Endothelial cell of umbilical vein (primary cell): ENCODE results near the gene LMLN. TPM values are rescaled to one million over a fixed set of nuclear protein-coding genes. Genes with fewer than 3 reads are reported as not detected.

Experiments
- BruUV-seq: library from RNA; stranded (reverse); fragments of 400-500 nt; replicated peaks from 2 replicates; lab custom pipeline; 2021; lab: Mats Ljungman, UMichigan
- CTCF ChIA-PET: fragments of 300-600, 350-600 bp; sonication (Branson Sonifier 250); formaldehyde crosslinking; loops from one replicate; lab custom pipeline; 2021; ENCODE audit warnings: antibody characterized with exemption, inconsistent platforms; lab: Charles Lee
- POLR2A ChIA-PET: fragments of 300-600, 350-600 bp; sonication (Branson Sonifier 250); formaldehyde crosslinking; loops from one replicate; lab custom pipeline; 2021; ENCODE audit warnings: antibody characterized with exemption, inconsistent platforms; lab: Charles Lee
- DNase-seq: peaks from one replicate; pipeline ENCODE4 v3.0.0-alpha.2; 2011; ENCODE audit warnings: low read depth, low spot score
- FAIRE-seq: peaks from 2 replicates; lab custom pipeline; 2011; peaks lifted over from hg19 to GRCh38; lab: Jason Lieb, UNC
- H2AFZ ChIP-seq: 2 replicates; pipeline ENCODE4 v1.6.0; 2012; ENCODE audit warnings: low read depth, low read length, control low read depth, inconsistent platforms
- H3K27ac ChIP-seq: 2 replicates; pipeline ENCODE4 v1.5.1; 2011; ENCODE audit warnings: low read depth, mild to moderate bottlenecking, control low read depth, low read length, moderate library complexity; ENCODE audit not compliant: insufficient read depth
- H3K27me3 ChIP-seq, 2 experiments: 2 replicates each; pipeline versions ENCODE4 v1.6.0 to v1.6.1; 2011; ENCODE audit warnings: low read length in 2 of 2, mixed read lengths in 1 of 2; ENCODE audit not compliant: control insufficient read depth in 2 of 2, insufficient read depth in 2 of 2
- H3K36me3 ChIP-seq, 2 experiments: 2 replicates in 1 of 2; 3 replicates in 1 of 2; pipeline ENCODE4 v1.5.1; 2011; ENCODE audit warnings: low read length in 2 of 2, mild to moderate bottlenecking in 1 of 2, moderate library complexity in 1 of 2; ENCODE audit not compliant: control insufficient read depth in 2 of 2, insufficient read depth in 2 of 2; ENCODE audit errors: extremely low read depth in 1 of 2
- H3K4me1 ChIP-seq: 3 replicates; pipeline ENCODE4 v1.5.1; 2011; ENCODE audit warnings: mild to moderate bottlenecking, low read length; ENCODE audit not compliant: control insufficient read depth, insufficient read depth; ENCODE audit errors: extremely low read depth
- H3K4me2 ChIP-seq: 2 replicates; pipeline ENCODE4 v1.6.1; 2011; ENCODE audit warnings: low read length, control low read depth, mixed read lengths; ENCODE audit not compliant: insufficient read depth
- H3K4me3 ChIP-seq, 3 experiments: fragments of 200-600 bp in 1 of 3; sonication (generic), shearing (Covaris generic) in 1 of 3; replicated peaks in 1 of 3; 2 replicates each; pipeline ENCODE4 v1.5.1; 2011 to 2016; ENCODE audit warnings: control low read depth in 3 of 3, low read length in 3 of 3, mild to moderate bottlenecking in 2 of 3, inconsistent platforms in 1 of 3, low read depth in 1 of 3, moderate library complexity in 1 of 3; ENCODE audit not compliant: insufficient read depth in 1 of 3
- H3K79me2 ChIP-seq: 2 replicates; pipeline ENCODE4 v1.6.0; 2012; ENCODE audit warnings: low read length, inconsistent platforms; ENCODE audit not compliant: control insufficient read depth, insufficient read depth
- H3K9ac ChIP-seq: replicated peaks from 2 replicates; pipeline ENCODE3; 2011; ENCODE audit warnings: low read length, control low read depth; ENCODE audit not compliant: insufficient read depth; ENCODE audit errors: extremely low read depth
- H3K9me1 ChIP-seq: replicated peaks from 3 replicates; pipeline ENCODE4 v1.6.0; 2011; ENCODE audit warnings: mild to moderate bottlenecking, low read length; ENCODE audit not compliant: control insufficient read depth, insufficient read depth; ENCODE audit errors: extremely low read depth
- H3K9me3 ChIP-seq: replicated peaks from 2 replicates; pipeline ENCODE4 v1.5.1; 2012; ENCODE audit warnings: low read length, inconsistent platforms; ENCODE audit not compliant: control insufficient read depth, insufficient read depth
- H4K20me1 ChIP-seq: replicated peaks from 2 replicates; pipeline ENCODE3; 2011; ENCODE audit warnings: mild to moderate bottlenecking, low read length; ENCODE audit not compliant: control insufficient read depth, insufficient read depth; ENCODE audit errors: extremely low read depth
- EZH2 ChIP-seq: IDR thresholded peaks from 2 replicates; pipeline ENCODE4 v1.6.1; 2012; ENCODE audit warnings: borderline replicate concordance, low read depth, mild to moderate bottlenecking, moderate library complexity, low read length, inconsistent platforms; ENCODE audit not compliant: severe bottlenecking
- FOS ChIP-seq: IDR thresholded peaks from 2 replicates; pipeline ENCODE4 v1.6.1; 2011; ENCODE audit warnings: mild to moderate bottlenecking, low read length, moderate library complexity, borderline replicate concordance; ENCODE audit not compliant: insufficient read depth
- GATA2 ChIP-seq: IDR thresholded peaks from 2 replicates; pipeline ENCODE4 v1.7.0; 2011; ENCODE audit warnings: low read depth, mild to moderate bottlenecking, moderate library complexity, mixed read lengths, low read length; ENCODE audit not compliant: insufficient read length, insufficient read depth
- JUN ChIP-seq: IDR thresholded peaks from 2 replicates; pipeline ENCODE4 v1.6.1; 2011; ENCODE audit warnings: borderline replicate concordance, low read depth; ENCODE audit not compliant: insufficient read length, insufficient read depth
- MYC ChIP-seq: IDR thresholded peaks from one replicate; pipeline ENCODE4 v1.6.1; 2011; ENCODE audit warnings: mild to moderate bottlenecking, low read depth, low read length
- POLR2A ChIP-seq: IDR thresholded peaks from 2 replicates; pipeline ENCODE4 v1.6.1; 2012; ENCODE audit warnings: low read depth, mild to moderate bottlenecking, control low read depth, low read length
- POLR2AphosphoS5 ChIP-seq: IDR thresholded peaks from 2 replicates; pipeline ENCODE4 v1.6.1; 2012; ENCODE audit warnings: low read depth, mild to moderate bottlenecking, control low read depth, low read length, moderate library complexity; ENCODE audit not compliant: insufficient read depth
- dilution Hi-C: fragments of 300-500 bp; cut with MboI; formaldehyde crosslinking; loops from one replicate; pipeline ENCODE4 v1.15.0; 2019; ENCODE audit warnings: low sequenced_read_pairs; ENCODE audit not compliant: extremely low pct_ligation_motif_present
- intact Hi-C: fragments of 100-400 bp; cut with micrococcal nuclease; formaldehyde crosslinking; loops from one replicate; pipeline ENCODE4 v1.10.0; 2022
- polyA plus RNA-seq, 4 experiments: library from polyadenylated mRNA; depleted of rRNA in 3 of 4; stranded (reverse) in 3 of 4; unstranded in 1 of 4; fragments of >200 nt; gene quantifications; 2 replicates each; pipeline versions ENCODE4 v1.2.1 to v1.2.3, GENCODE V29; 2011 to 2012; ENCODE audit warnings: missing spikeins in 1 of 4
- total RNA-seq: library from RNA; stranded (reverse); gene quantifications from 2 replicates; pipeline ENCODE4 v1.2.3, GENCODE V29; 2021
- TF ChIP-seq, protein P1 (sequence below): IDR thresholded peaks from 2 replicates; pipeline ENCODE4 v1.6.1; 2011; ENCODE audit not compliant: insufficient read depth, insufficient read length
- TF ChIP-seq, protein P2 (sequence below), 2 donors: IDR thresholded peaks; 1 replicate in 1 of 2; 2 replicates in 1 of 2; pipeline ENCODE4 v1.5.1; 2011; ENCODE audit warnings: low read length in 2 of 2, mild to moderate bottlenecking in 2 of 2, moderate library complexity in 2 of 2, control low read depth in 1 of 2, inconsistent platforms in 1 of 2, low read depth in 1 of 2; ENCODE audit not compliant: insufficient read depth in 1 of 2; ENCODE audit errors: extremely low read depth in 1 of 2

Gene LMLN
- total and polyA plus RNA-seq, 2 donors (not counting 3 experiments of a cell fraction or from before 2014, with no cell fraction given), result 4.8 to 6.5 TPM

- Histone ChIP-seq H4K20me1 (no peaks in the 10 kb centered on the region), H3K4me3 (no peak overlapping the region), H3K9me1 (no peaks in the 10 kb centered on the region), H3K4me2 (no peak overlapping the region), H3K9ac (no peak overlapping the region), H2AFZ (no peak overlapping the region), H3K27ac (no peak overlapping the region), H3K36me3 (no peaks in the 10 kb centered on the region), H3K9me3 (no peaks in the 10 kb centered on the region), H3K4me1 (no peaks in the 10 kb centered on the region), H3K27me3 (no peaks in the 10 kb centered on the region), H3K79me2 (no peaks in the 10 kb centered on the region)
- intact Hi-C loops (no loop called here), dilution Hi-C loops (no loop called here)
- no TSS peak for BruUV-seq
- CTCF ChIA-PET, result no interaction called here
- TF ChIP-seq FOS (no peak), EZH2 (no peak), POLR2AphosphoS5 (no peak), JUN (no peak), MYC (no peak), GATA2 (no peak), POLR2A (no peak)
- TF ChIP-seq, protein P1, sequence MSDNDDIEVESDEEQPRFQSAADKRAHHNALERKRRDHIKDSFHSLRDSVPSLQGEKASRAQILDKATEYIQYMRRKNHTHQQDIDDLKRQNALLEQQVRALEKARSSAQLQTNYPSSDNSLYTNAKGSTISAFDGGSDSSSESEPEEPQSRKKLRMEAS, result no peak
- TF ChIP-seq, protein P2, sequence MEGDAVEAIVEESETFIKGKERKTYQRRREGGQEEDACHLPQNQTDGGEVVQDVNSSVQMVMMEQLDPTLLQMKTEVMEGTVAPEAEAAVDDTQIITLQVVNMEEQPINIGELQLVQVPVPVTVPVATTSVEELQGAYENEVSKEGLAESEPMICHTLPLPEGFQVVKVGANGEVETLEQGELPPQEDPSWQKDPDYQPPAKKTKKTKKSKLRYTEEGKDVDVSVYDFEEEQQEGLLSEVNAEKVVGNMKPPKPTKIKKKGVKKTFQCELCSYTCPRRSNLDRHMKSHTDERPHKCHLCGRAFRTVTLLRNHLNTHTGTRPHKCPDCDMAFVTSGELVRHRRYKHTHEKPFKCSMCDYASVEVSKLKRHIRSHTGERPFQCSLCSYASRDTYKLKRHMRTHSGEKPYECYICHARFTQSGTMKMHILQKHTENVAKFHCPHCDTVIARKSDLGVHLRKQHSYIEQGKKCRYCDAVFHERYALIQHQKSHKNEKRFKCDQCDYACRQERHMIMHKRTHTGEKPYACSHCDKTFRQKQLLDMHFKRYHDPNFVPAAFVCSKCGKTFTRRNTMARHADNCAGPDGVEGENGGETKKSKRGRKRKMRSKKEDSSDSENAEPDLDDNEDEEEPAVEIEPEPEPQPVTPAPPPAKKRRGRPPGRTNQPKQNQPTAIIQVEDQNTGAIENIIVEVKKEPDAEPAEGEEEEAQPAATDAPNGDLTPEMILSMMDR (IDR thresholded peaks at IDR 0.05; ENCODE audit: extremely low read depth in 1 of 2, insufficient read depth in 1 of 2, low read depth in 1 of 2, low read length in 2 of 2), result no peak
- DNase-seq (no peak), FAIRE-seq (no peak)
- POLR2A ChIA-PET, result no interaction called here
These were observed 65.6 kb downstream of the LMLN start for GRCh38 chr3:198025644-198026043.
